ENCODE results near the gene UBA3. TPM values are rescaled to one million over a fixed set of nuclear protein-coding genes. Genes with fewer than 3 reads are reported as not detected.
A peak's percentile ranks its signal among the peaks of the same experiment; 100 is the strongest.

UBA3 gene
- total RNA-seq, 1 donor from 2014 or later = 144 TPM

DNA sequence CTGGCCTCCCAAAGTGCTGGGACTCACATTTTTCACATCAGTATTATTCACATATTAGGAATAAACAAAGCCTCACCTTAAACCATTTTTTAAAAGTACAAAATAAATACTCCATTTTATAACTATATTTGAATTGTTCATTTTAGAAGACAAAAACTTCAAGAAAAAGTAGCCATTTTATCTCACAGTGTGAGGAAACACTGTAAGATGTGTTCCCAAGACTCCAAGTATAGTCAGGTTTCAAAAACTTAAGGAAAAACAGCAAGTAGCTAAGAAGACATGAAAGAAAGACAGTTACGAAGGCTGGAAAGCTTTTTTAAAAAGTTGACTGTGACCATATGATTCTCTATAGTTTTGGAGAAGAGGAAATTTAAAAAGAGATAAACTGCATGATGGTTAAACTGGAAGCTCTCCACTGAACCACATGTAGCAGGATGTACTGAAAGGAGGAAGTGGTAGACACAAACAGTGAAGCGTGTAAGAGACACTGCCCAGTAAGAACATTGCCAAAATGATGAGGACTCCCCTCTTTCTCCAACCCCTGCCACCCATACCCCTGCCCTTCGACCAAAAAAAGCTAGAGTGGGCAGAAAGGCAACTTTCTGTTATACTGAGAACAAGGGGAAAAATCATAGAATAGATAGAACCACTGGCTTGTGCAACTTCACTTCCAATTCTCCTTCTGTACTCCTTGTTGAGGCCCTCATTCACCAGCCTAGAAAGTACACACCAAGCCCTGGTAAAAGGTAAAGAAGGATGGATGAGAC, 21.8 kb downstream of the UBA3 start:
- H3K4me1 Mint-ChIP-seq = no peaks in the 10 kb centered on the region
- Histone ChIP-seq H3F3A (ENCODE audit: low read depth) (peaks cover 6% of the 10 kb centered on the region), H2AFZ (replicated peaks) (no peak overlapping the region), H3K4me1 (no peaks in the 10 kb centered on the region), H3K27ac (no peak overlapping the region), H3K36me3 (peaks cover 36% of the 10 kb centered on the region), H3K4me2 (no peak overlapping the region), H4K20me1 (ENCODE audit: low read depth) (no peaks in the 10 kb centered on the region), H3K4me3 (no peak overlapping the region), H3K9me3 (ENCODE audit: low read depth) (no peaks in the 10 kb centered on the region), H3K9ac (no peak overlapping the region), H3K27me3 (no peaks in the 10 kb centered on the region), H3K79me2 (ENCODE audit: low read depth) (no peaks in the 10 kb centered on the region)
- no peaks in the 10 kb centered on the region for H3K9me3 Mint-ChIP-seq
- H3K4me3 Mint-ChIP-seq = no peak overlapping the region
- peaks cover 36% of the 10 kb centered on the region for H3K36me3 Mint-ChIP-seq
- no peak overlapping the region for H3K27ac Mint-ChIP-seq
- DNase-seq (ENCODE audit: low spot score) = no peak
- no peaks in the 10 kb centered on the region for H3K27me3 Mint-ChIP-seq (ENCODE audit: insufficient read depth, low read depth)
- TF ChIP-seq EZH2phosphoT487 (IDR thresholded peaks at IDR 0.05) (no peak), CTCF (IDR thresholded peaks at IDR 0.05) (no peak), EZH2 (IDR thresholded peaks at IDR 0.05) (no peak)

DNA sequence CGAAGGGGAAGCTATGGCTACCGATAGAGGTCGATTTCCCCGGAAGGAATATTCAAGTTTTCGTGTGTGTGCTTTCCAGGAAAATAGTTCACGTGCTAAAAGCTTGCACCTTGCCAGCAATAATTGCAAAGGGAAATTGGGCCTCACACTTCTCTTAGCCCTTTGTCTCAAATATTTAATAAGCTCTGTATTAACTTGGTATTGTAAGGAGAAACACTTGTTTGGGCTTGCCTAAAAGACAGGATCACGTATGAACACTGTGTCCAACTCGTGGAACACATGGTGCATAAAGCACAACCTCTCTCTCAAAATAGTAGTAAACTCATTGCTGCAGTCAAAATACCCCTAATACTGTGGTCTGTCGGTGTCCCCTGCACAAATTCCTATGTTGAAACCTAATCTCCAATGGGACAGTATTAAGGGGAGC, 27.7 kb downstream of the UBA3 start:
- Histone ChIP-seq H3K36me3 (peaks cover 20% of the 10 kb centered on the region), H3K27me3 (no peaks in the 10 kb centered on the region), H3K9ac (no peak overlapping the region), H3F3A (ENCODE audit: low read depth) (peaks cover 24% of the 10 kb centered on the region), H3K4me1 (peaks cover 9% of the 10 kb centered on the region), H3K9me3 (ENCODE audit: low read depth) (no peaks in the 10 kb centered on the region), H2AFZ (replicated peaks) (peak overlapping the region; percentile 85), H4K20me1 (ENCODE audit: low read depth) (no peaks in the 10 kb centered on the region), H3K79me2 (ENCODE audit: low read depth) (peaks cover 28% of the 10 kb centered on the region), H3K4me3 (peak overlapping the region; percentile 85), H3K27ac (peak overlapping the region; percentile 13), H3K4me2 (peak overlapping the region; percentile 85)
- H3K4me3 Mint-ChIP-seq = peak overlapping the region; percentile 96
- H3K27ac Mint-ChIP-seq = peak overlapping the region; percentile 97
- H3K36me3 Mint-ChIP-seq = peaks cover 8% of the 10 kb centered on the region
- H3K9me3 Mint-ChIP-seq = no peaks in the 10 kb centered on the region
- H3K4me1 Mint-ChIP-seq = peaks cover 21% of the 10 kb centered on the region
- no peak for DNase-seq (ENCODE audit: low spot score)
- peaks cover 4% of the 10 kb centered on the region for H3K27me3 Mint-ChIP-seq (ENCODE audit: insufficient read depth, low read depth)
- TF ChIP-seq CTCF (IDR thresholded peaks at IDR 0.05) = no peak
- TF ChIP-seq EZH2phosphoT487 (IDR thresholded peaks at IDR 0.05) = no peak

DNA sequence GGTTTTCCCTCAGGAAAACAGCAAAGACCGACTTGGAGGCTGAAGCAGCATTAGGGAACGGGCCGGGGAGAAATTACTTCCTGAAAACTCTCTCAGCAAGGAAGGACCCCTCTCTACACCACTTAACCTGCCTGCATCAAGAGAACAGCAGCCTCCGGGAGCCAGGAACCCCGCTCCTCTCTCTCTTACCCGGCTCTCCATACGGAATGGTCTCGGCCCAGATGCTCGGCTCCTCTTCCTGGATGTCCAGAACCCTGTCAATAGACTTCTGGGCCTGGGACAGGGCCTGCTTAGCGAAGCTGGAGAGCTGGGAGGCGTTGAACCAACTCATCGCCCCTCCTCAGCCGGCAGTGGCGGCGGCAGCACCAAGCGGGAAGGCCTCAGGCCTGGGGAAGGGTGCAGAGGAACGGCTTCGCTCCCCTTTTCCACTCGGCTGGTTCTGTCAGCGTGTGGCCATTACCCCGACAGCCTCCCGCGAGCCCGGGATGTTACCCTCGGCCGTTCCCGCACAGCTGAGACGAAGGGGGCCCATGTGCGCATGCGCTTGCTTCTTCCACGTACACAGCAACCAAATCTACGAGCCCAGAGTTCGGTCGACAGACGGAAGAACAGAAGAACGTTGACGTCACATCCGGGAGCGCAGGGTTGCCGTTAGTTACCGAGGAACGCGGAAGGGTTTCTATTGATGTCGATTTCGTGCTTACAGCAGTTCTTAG, 28.3 kb downstream of the UBA3 start, which contains the start of gene TMF1:
TSS of gene TMF1 (minus strand) at position 578 of the 716 bp plus-strand sequence. CDS start at position 331, 247 bp downstream.
- peak within 1 kb of the TSS; percentile 77 for H3K9ac ChIP-seq
- peak; percentile 99 for DNase-seq (ENCODE audit: low spot score)
- H3K27me3 Mint-ChIP-seq (ENCODE audit: insufficient read depth, low read depth) = peaks cover 4% of the 10 kb centered on the region
- TF ChIP-seq CTCF (IDR thresholded peaks at IDR 0.05) (no peak), EZH2phosphoT487 (IDR thresholded peaks at IDR 0.05) (no peak), EZH2 (IDR thresholded peaks at IDR 0.05) (no peak)
- peak within 1 kb of the TSS; percentile 96 for H3K4me3 Mint-ChIP-seq
- H3K4me1 ChIP-seq = peaks cover 9% of the 10 kb centered on the region
- no peaks in the 10 kb centered on the region for H3K9me3 Mint-ChIP-seq
- H3K27me3 ChIP-seq = no peaks in the 10 kb centered on the region
- H4K20me1 ChIP-seq (ENCODE audit: low read depth) = no peaks in the 10 kb centered on the region
- no peaks in the 10 kb centered on the region for H3K9me3 ChIP-seq (ENCODE audit: low read depth)
- H3K4me2 ChIP-seq = peak within 1 kb of the TSS; percentile 85
- peak within 1 kb of the TSS; percentile 97 for H3K27ac Mint-ChIP-seq
- H3K79me2 ChIP-seq (ENCODE audit: low read depth) = peaks cover 28% of the 10 kb centered on the region
- H3F3A ChIP-seq (ENCODE audit: low read depth) = peaks cover 24% of the 10 kb centered on the region
- peak within 1 kb of the TSS; percentile 85 for H3K4me3 ChIP-seq
- H3K27ac ChIP-seq = peak within 1 kb of the TSS; percentile 39
- peaks cover 21% of the 10 kb centered on the region for H3K4me1 Mint-ChIP-seq
- peaks cover 11% of the 10 kb centered on the region for H3K36me3 Mint-ChIP-seq
- peaks cover 16% of the 10 kb centered on the region for H3K36me3 ChIP-seq
- H2AFZ ChIP-seq (replicated peaks) = peak within 1 kb of the TSS; percentile 85

All from neural progenitor cell (in vitro differentiated cells).